OCI-LY1 (cell line): ENCODE measurements around the gene TTLL9.

Source experiments
- H2AFZ ChIP-seq: fragments of 200-600 bp; sonication (generic), shearing (Covaris generic); 2 replicates; pipeline ENCODE4 v1.6.0; 2014; ENCODE audit warnings: antibody characterized with exemption, mild to moderate bottlenecking, low read length
- H3F3A ChIP-seq: fragments of 200-600 bp; sonication (generic), shearing (Covaris generic); 2 replicates; pipeline ENCODE4 v1.6.0; 2014; ENCODE audit warnings: mild to moderate bottlenecking, antibody characterized with exemption, low read length, moderate library complexity; ENCODE audit not compliant: insufficient read depth
- H3K27ac ChIP-seq: fragments of 200-600 bp; sonication (generic); 2 replicates; pipeline ENCODE4 v1.5.1; 2014; ENCODE audit warnings: low read length, mixed run types, mild to moderate bottlenecking, low read depth; ENCODE audit not compliant: poor library complexity, severe bottlenecking
- H3K27me3 ChIP-seq: fragments of 200-600 bp; sonication (generic); 2 replicates; pipeline ENCODE4 v1.6.0; 2014; ENCODE audit warnings: antibody characterized with exemption, mild to moderate bottlenecking, low read length, moderate library complexity; ENCODE audit not compliant: insufficient read depth
- H3K36me3 ChIP-seq: fragments of 200-600 bp; sonication (generic); 2 replicates; pipeline ENCODE4 v1.6.1; 2014; ENCODE audit warnings: mild to moderate bottlenecking, antibody characterized with exemption, low read length, moderate library complexity, mixed read lengths; ENCODE audit not compliant: insufficient read depth
- H3K4me1 ChIP-seq: fragments of 200-600 bp; sonication (generic); 2 replicates; pipeline ENCODE4 v1.5.1; 2014; ENCODE audit warnings: mild to moderate bottlenecking, low read length, moderate library complexity; ENCODE audit not compliant: insufficient read depth, severe bottlenecking
- H3K4me2 ChIP-seq: fragments of 200-600 bp; sonication (generic), shearing (Covaris generic); 2 replicates; pipeline ENCODE4 v1.6.1; 2014; ENCODE audit warnings: low read length
- H3K4me3 ChIP-seq: fragments of 200-600 bp; sonication (generic); 2 replicates; pipeline ENCODE4 v1.5.1; 2014; ENCODE audit warnings: low read length, low read depth, mild to moderate bottlenecking, mixed read lengths; ENCODE audit not compliant: poor library complexity, severe bottlenecking
- H3K79me2 ChIP-seq: fragments of 200-600 bp; shearing (Covaris generic); 2 replicates; pipeline ENCODE4 v1.6.1; 2016; ENCODE audit warnings: mixed run types, low read length, mixed read lengths; ENCODE audit not compliant: insufficient read depth
- H3K9ac ChIP-seq: fragments of 200-600 bp; sonication (generic), shearing (Covaris generic); 2 replicates; pipeline ENCODE4 v1.6.1; 2014; ENCODE audit warnings: mild to moderate bottlenecking, low read length, mixed read lengths
- H3K9me2 ChIP-seq: fragments of 200-600 bp; sonication (generic), shearing (Covaris generic); 2 replicates; pipeline ENCODE4 v1.6.1; 2014; ENCODE audit warnings: low read depth, mild to moderate bottlenecking, low read length, mixed read lengths
- H3K9me3 ChIP-seq: fragments of 200-600 bp; shearing (Covaris generic); 2 replicates; pipeline ENCODE4 v1.6.1; 2014; ENCODE audit warnings: low read length, mixed read lengths
- H4K20me1 ChIP-seq: fragments of 200-600 bp; sonication (generic), shearing (Covaris generic); 2 replicates; pipeline ENCODE4 v1.6.0; 2016; ENCODE audit warnings: mild to moderate bottlenecking, low read length; ENCODE audit not compliant: insufficient read depth
- EZH2 ChIP-seq: fragments of 200-600 bp; sonication (generic), shearing (Covaris generic); IDR thresholded peaks from 2 replicates; pipeline ENCODE4 v1.8.0; 2017; ENCODE audit warnings: borderline replicate concordance, mixed run types, mild to moderate bottlenecking, antibody characterized with exemption, low read length, moderate library complexity, mixed read lengths
- TF ChIP-seq, protein P1 (sequence below): fragments of 200-600 bp; sonication (generic), shearing (Covaris generic); IDR thresholded peaks from 2 replicates; pipeline ENCODE4 v1.5.1; 2017; ENCODE audit warnings: mild to moderate bottlenecking, antibody characterized with exemption, low read length, moderate library complexity, mixed read lengths

TTLL9 gene

GRCh38 chr20:31981784-31982183 is 111.3 kb downstream of the TTLL9 start:
- no peak overlapping the region for H2AFZ ChIP-seq
- H3F3A ChIP-seq: no peaks in the 10 kb centered on the region
- H3K9ac ChIP-seq: no peak overlapping the region
- no peaks in the 10 kb centered on the region for H4K20me1 ChIP-seq
- H3K4me1 ChIP-seq: no peaks in the 10 kb centered on the region
- TF ChIP-seq, protein P1, sequence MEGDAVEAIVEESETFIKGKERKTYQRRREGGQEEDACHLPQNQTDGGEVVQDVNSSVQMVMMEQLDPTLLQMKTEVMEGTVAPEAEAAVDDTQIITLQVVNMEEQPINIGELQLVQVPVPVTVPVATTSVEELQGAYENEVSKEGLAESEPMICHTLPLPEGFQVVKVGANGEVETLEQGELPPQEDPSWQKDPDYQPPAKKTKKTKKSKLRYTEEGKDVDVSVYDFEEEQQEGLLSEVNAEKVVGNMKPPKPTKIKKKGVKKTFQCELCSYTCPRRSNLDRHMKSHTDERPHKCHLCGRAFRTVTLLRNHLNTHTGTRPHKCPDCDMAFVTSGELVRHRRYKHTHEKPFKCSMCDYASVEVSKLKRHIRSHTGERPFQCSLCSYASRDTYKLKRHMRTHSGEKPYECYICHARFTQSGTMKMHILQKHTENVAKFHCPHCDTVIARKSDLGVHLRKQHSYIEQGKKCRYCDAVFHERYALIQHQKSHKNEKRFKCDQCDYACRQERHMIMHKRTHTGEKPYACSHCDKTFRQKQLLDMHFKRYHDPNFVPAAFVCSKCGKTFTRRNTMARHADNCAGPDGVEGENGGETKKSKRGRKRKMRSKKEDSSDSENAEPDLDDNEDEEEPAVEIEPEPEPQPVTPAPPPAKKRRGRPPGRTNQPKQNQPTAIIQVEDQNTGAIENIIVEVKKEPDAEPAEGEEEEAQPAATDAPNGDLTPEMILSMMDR: no peak
- no peak for TF ChIP-seq EZH2
- H3K27me3 ChIP-seq: no peaks in the 10 kb centered on the region
- H3K27ac ChIP-seq: no peak overlapping the region
- H3K79me2 ChIP-seq: no peaks in the 10 kb centered on the region
- H3K36me3 ChIP-seq: no peaks in the 10 kb centered on the region
- no peaks in the 10 kb centered on the region for H3K9me2 ChIP-seq
- H3K4me3 ChIP-seq: no peak overlapping the region
- no peak overlapping the region for H3K4me2 ChIP-seq
- no peaks in the 10 kb centered on the region for H3K9me3 ChIP-seq

DNA sequence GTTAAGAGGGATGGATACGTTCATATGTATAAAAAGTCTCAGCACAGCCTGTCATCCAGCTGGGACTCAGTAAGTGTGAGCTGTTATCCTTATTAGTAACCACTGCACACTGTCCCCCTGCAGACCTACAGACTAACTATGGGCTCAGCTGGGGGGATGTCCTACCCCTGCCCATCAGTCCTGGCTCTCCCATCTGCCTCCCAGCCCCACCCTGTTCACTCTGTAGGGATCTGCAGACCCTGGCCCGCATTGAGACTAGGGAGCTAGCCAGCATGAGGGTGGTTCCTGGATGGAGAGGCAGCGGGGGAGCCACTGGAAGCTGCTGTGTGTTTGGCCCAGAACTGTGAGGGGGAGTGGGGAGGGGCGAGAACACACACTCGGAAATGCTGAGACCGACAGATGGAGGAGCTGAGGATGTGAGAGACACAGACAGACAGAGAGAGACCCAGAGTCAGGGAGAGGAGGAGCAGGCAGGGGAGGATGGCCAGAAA is 114.6 kb downstream of the TTLL9 start:
- no peak overlapping the region for H2AFZ ChIP-seq
- no peaks in the 10 kb centered on the region for H4K20me1 ChIP-seq
- no peaks in the 10 kb centered on the region for H3K4me1 ChIP-seq
- no peaks in the 10 kb centered on the region for H3K36me3 ChIP-seq
- no peaks in the 10 kb centered on the region for H3K9me2 ChIP-seq
- no peaks in the 10 kb centered on the region for H3K79me2 ChIP-seq
- H3K9ac ChIP-seq: no peak overlapping the region
- H3K4me3 ChIP-seq: no peak overlapping the region
- no peak overlapping the region for H3K27ac ChIP-seq
- H3K27me3 ChIP-seq: no peaks in the 10 kb centered on the region
- TF ChIP-seq, protein P1: no peak
- TF ChIP-seq EZH2: no peak
- H3F3A ChIP-seq: no peaks in the 10 kb centered on the region
- no peak overlapping the region for H3K4me2 ChIP-seq
- no peaks in the 10 kb centered on the region for H3K9me3 ChIP-seq

DNA sequence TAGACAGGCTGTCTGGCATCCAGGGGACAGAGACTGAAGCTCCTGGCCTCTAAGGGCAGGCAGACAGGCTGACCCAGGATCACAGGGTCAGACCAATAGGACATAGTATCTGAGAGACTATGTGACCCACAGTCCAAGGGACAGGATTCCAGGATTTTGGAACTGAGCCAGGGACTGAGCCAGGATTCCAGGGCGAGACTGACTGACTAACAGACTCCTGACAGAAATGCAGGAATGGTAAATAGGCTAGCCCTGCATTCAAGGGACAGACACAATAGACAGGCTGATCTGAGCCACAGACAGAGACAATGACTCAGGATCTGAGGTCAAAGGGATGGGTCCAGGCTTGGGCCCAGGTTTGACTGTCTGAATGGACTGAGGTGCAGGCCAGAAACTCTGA is 117.3 kb downstream of the TTLL9 start:
- H2AFZ ChIP-seq: no peak overlapping the region
- H3F3A ChIP-seq: no peaks in the 10 kb centered on the region
- no peaks in the 10 kb centered on the region for H3K27me3 ChIP-seq
- no peaks in the 10 kb centered on the region for H3K9me2 ChIP-seq
- H3K36me3 ChIP-seq: no peaks in the 10 kb centered on the region
- no peak for TF ChIP-seq EZH2
- TF ChIP-seq, protein P1: no peak
- H3K79me2 ChIP-seq: no peaks in the 10 kb centered on the region
- no peak overlapping the region for H3K4me2 ChIP-seq
- H3K9ac ChIP-seq: no peak overlapping the region
- no peaks in the 10 kb centered on the region for H3K9me3 ChIP-seq
- no peak overlapping the region for H3K4me3 ChIP-seq
- H3K27ac ChIP-seq: no peak overlapping the region
- H3K4me1 ChIP-seq: no peaks in the 10 kb centered on the region
- no peaks in the 10 kb centered on the region for H4K20me1 ChIP-seq
